Type B pancreatic cell (in vitro differentiated cells): Measurements from ENCODE around the gene SERPINA1. TPM values are rescaled to one million over a fixed set of nuclear protein-coding genes. Genes with fewer than 3 reads are reported as not detected.
"Not testable (repeated sequence)": the region's sequence is repeated elsewhere in the genome, so short reads cannot be mapped to it uniquely, and the experiment has no call there.

Experiments used
- DNase-seq: peaks from one replicate; pipeline ENCODE4 v3.0.0; 2021; ENCODE audit warnings: mixed read lengths; ENCODE audit not compliant: unreplicated experiment; ENCODE audit errors: extremely low spot score
- H3K27ac Mint-ChIP-seq: 2 replicates; pipeline ENCODE4 v1.8.0; 2021; ENCODE audit warnings: mild to moderate bottlenecking, mixed read lengths
- H3K27me3 Mint-ChIP-seq: 2 replicates; pipeline ENCODE4 v1.8.0; 2021; ENCODE audit warnings: mixed read lengths
- H3K36me3 Mint-ChIP-seq: 2 replicates; pipeline ENCODE4 v1.8.0; 2021; ENCODE audit warnings: mixed read lengths
- H3K4me1 Mint-ChIP-seq: one replicate; pipeline ENCODE4 v1.8.0; 2021; ENCODE audit warnings: mixed read lengths; ENCODE audit not compliant: unreplicated experiment
- H3K4me3 Mint-ChIP-seq: 2 replicates; pipeline ENCODE4 v1.8.0; 2021; ENCODE audit warnings: mild to moderate bottlenecking, mixed read lengths
- H3K9me3 Mint-ChIP-seq: 2 replicates; pipeline ENCODE4 v1.8.0; 2021; ENCODE audit warnings: mixed read lengths
- CTCF ChIP-seq: fragments of 200-600 bp; sonication (generic); conservative IDR thresholded peaks from 2 replicates; pipeline ENCODE4 v1.5.0; 2021; ENCODE audit warnings: antibody characterized with exemption, mild to moderate bottlenecking
- total RNA-seq: library from RNA; stranded (reverse); gene quantifications from 2 replicates; pipeline ENCODE4 v1.2.1, GENCODE V29; 2021; ENCODE audit warnings: low replicate concordance

The SERPINA1 gene
- total RNA-seq, 1 donor from 2014 or later: 313 TPM

- H3K4me3 Mint-ChIP-seq: no peak overlapping the region
- peaks cover 12% of the 10 kb centered on the region for H3K27me3 Mint-ChIP-seq
- TF ChIP-seq CTCF: no peak
- no peak for DNase-seq
- H3K4me1 Mint-ChIP-seq: no peaks in the 10 kb centered on the region
- no peaks in the 10 kb centered on the region for H3K9me3 Mint-ChIP-seq
- H3K36me3 Mint-ChIP-seq: no peaks in the 10 kb centered on the region
- H3K27ac Mint-ChIP-seq: no peak overlapping the region
Measured at GRCh38 chr14:94348836-94349235, 39.6 kb downstream of the SERPINA1 start.

DNA sequence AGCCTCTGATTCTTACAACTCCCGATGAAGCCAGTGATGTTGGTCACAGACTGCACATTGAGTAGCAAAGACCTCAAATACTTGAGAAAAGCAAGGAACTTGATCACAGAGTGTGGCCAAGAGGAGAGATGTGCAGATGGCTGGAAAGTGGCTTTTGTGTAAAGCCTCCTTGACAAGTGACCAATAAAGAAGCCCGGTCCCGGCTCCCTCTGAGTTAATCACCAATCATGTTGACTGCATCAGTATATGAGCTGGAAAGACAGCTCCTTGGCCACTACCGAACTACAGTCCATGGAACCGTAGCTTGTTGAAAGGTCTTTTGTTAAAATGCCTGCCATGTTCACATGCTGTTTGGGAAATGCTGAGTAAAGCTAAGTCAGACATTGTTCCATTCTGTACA lies 41.6 kb downstream of the SERPINA1 start:
- no peak for DNase-seq
- Mint-ChIP-seq H3K9me3 (no peaks in the 10 kb centered on the region), H3K36me3 (no peaks in the 10 kb centered on the region), H3K27ac (no peak overlapping the region), H3K4me1 (no peaks in the 10 kb centered on the region), H3K4me3 (no peak overlapping the region), H3K27me3 (peaks cover 9% of the 10 kb centered on the region)
- TF ChIP-seq CTCF: no peak

DNA sequence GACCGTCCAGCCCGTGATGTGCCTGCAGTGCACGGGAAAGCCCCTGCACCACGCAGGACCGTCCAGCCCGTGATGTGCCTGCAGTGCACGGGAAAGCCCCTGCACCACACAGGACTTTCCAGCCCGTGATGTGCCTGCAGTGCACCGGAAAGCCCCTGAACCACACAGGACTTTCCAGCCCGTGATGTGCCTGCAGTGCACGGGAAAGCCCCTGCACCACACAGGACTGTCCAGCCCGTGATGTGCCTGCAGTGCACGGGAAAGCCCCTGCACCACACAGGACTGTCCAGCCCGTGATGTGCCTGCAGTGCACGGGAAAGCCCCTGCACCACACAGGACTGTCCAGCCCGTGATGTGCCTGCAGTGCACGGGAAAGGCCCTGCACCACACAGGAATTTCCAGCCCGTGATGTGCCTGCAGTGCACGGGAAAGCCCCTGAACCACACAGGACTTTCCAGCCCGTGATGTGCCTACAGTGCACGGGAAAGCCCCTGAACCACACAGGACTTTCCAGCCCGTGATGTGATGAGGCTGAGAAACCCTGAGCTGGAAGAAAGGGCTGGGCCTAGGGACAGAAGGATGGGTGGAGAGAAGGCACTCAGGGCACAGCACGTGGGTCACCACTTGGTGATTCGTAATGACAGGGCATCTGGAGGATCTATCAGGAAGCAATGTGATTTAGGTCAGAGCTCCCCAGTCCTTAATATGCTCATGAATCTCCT lies 42.2 kb downstream of the SERPINA1 start:
- not testable (repeated sequence) for H3K9me3 Mint-ChIP-seq, H3K4me1 Mint-ChIP-seq, H3K36me3 Mint-ChIP-seq, DNase-seq, H3K4me3 Mint-ChIP-seq, H3K27ac Mint-ChIP-seq, H3K27me3 Mint-ChIP-seq

DNA sequence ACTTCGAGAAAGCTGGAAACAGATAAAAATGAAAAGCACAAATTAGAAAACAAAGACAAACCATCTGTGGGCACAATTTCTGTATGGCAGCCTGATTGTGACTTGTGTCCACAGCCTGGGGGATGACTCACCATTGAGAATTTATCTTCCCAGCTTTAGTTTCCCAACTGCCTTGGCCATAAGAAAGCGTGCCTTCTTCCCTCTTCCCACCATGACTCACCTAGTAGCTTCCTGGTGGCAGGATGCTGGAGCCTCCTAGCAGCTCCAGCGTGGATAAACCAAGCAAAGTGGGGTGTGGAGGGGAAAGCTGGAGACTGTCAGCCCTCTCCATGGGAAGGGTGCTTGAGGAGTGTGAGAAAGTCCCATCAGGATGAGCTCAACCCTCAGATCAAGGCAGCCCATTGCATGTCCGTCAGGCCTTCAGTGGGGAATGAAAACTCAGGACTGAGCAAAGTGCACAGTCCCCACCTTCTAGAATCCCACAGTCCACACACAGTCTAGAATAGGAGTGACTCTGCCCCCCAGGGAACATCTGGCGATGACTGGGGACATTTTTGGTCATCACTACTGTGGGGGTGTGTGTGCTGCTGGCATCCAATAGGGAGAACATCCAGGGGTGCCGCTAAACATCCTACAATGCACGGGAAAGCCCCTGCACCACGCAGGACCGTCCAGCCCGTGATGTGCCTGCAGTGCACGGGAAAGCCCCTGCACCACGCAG lies 42.9 kb downstream of the SERPINA1 start:
- no peaks in the 10 kb centered on the region for H3K36me3 Mint-ChIP-seq
- no peak for TF ChIP-seq CTCF
- no peak overlapping the region for H3K27ac Mint-ChIP-seq
- no peak overlapping the region for H3K4me3 Mint-ChIP-seq
- no peaks in the 10 kb centered on the region for H3K9me3 Mint-ChIP-seq
- peaks cover 10% of the 10 kb centered on the region for H3K27me3 Mint-ChIP-seq
- DNase-seq: no peak
- no peaks in the 10 kb centered on the region for H3K4me1 Mint-ChIP-seq

GRCh38 chr14:94344389-94344788 lies 44.0 kb downstream of the SERPINA1 start:
- Mint-ChIP-seq H3K9me3 (no peaks in the 10 kb centered on the region), H3K4me1 (no peaks in the 10 kb centered on the region), H3K27ac (no peak overlapping the region), H3K36me3 (no peaks in the 10 kb centered on the region), H3K27me3 (peaks cover 10% of the 10 kb centered on the region), H3K4me3 (no peak overlapping the region)
- TF ChIP-seq CTCF: no peak
- DNase-seq: no peak

DNA sequence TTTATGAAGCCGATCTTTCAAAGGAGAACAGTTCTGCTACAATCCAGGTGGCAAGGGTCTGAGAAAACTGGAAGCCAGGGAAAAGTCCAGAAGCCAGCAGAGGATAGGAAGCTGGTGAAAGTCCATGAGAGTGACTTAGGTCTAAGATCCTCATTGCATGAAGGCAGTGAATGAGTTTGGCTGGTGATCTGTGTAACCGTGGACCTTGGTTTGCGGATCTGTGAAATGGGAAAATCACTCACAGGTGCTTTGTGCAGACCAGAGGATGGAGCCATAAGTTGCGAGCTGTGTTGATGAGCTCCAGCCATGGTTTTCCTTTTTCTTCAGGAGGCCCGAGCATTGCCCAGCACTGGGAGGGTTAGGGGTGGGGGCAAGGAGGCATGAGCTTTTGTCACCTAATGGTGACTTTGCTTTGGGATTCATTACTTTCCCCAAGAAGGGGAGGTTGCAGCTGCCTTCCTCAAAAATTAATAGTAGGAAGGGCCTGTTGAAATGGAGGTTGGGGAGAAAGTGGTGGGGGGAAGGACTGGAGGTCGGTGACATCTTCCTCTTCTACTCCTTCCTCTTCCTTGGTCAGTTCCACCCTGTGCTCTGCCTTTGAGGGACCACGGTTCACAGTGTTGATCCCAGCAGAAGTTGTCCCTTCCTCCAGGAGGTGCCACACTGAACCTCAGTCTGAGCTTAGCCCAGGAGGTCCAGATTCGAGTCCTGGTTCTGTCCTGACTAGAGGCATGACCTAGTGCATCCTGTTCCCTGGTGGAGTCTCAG lies 45.0 kb downstream of the SERPINA1 start:
- H3K27me3 Mint-ChIP-seq: peaks cover 7% of the 10 kb centered on the region
- no peak overlapping the region for H3K4me3 Mint-ChIP-seq
- TF ChIP-seq CTCF: no peak
- no peak overlapping the region for H3K27ac Mint-ChIP-seq
- H3K9me3 Mint-ChIP-seq: no peaks in the 10 kb centered on the region
- no peak for DNase-seq
- H3K4me1 Mint-ChIP-seq: no peaks in the 10 kb centered on the region
- H3K36me3 Mint-ChIP-seq: no peaks in the 10 kb centered on the region
